ENCODE results near the gene EPS8. TPM values are rescaled to one million over a fixed set of nuclear protein-coding genes. Genes with fewer than 3 reads are reported as not detected.

The EPS8 gene
- total and polyA plus RNA-seq, 2 donors (not counting 1 experiment from before 2014, with no cell fraction given), result 0.76 to 0.96 TPM

- CTCF ChIA-PET, result no interaction called here
- Mint-ChIP-seq H3K4me1 (no peaks in the 10 kb centered on the region), H3K27me3 (peaks cover 29% of the 10 kb centered on the region), H3K4me3 (no peak overlapping the region), H3K9me3 (ENCODE audit: insufficient read depth) (no peaks in the 10 kb centered on the region), H3K27ac (no peak overlapping the region)
- Histone ChIP-seq H3K4me2 (replicated peaks; ENCODE audit: low read depth, low read length, poor library complexity, severe bottlenecking) (no peak overlapping the region), H3K27ac (ENCODE audit: low read length in 2 of 2) (no peak overlapping the region), H3K9me3 (ENCODE audit: control extremely low read depth in 1 of 3, control insufficient read depth in 2 of 3, insufficient read depth in 1 of 3, low read length in 2 of 3) (no peaks in the 10 kb centered on the region), H3K9ac (ENCODE audit: low read length) (no peak overlapping the region), H4K20me1 (ENCODE audit: control insufficient read depth, insufficient read depth, low read length, poor library complexity, severe bottlenecking) (no peaks in the 10 kb centered on the region), H3K27me3 (replicated peaks in 1 of 4; ENCODE audit: control extremely low read depth in 1 of 4, control insufficient read depth in 3 of 4, insufficient read depth in 4 of 4, low read length in 3 of 4) (no peaks in the 10 kb centered on the region), H3K4me1 (ENCODE audit: control insufficient read depth in 2 of 2, insufficient read depth in 2 of 2, low read length in 2 of 2) (no peaks in the 10 kb centered on the region), H3K79me2 (ENCODE audit: control insufficient read depth, insufficient read depth, low read length) (no peaks in the 10 kb centered on the region), H2AFZ (ENCODE audit: insufficient read depth, low read depth, low read length, poor library complexity, severe bottlenecking) (no peak overlapping the region), H3K36me3 (replicated peaks in 1 of 2; ENCODE audit: control extremely low read depth in 1 of 2, control insufficient read depth in 1 of 2, extremely low read depth in 1 of 2, insufficient read depth in 2 of 2, low read length in 1 of 2) (no peaks in the 10 kb centered on the region), H3K4me3 (ENCODE audit: control extremely low read depth in 1 of 5, extremely low read depth in 1 of 5, insufficient read depth in 1 of 5, low read depth in 2 of 5, low read length in 4 of 5) (no peak overlapping the region)
- DNase-seq (no peak), ATAC-seq (ENCODE audit: low read depth) (no peak)
- TF ChIP-seq EZH2 (IDR thresholded peaks at IDR 0.05; ENCODE audit: borderline replicate concordance, insufficient read depth, low read depth, low read length, poor library complexity, severe bottlenecking) (no peak), CTCF (IDR thresholded peaks at IDR 0.05) (no peak)
- POLR2A ChIA-PET, result no interaction called here
- WGBS (ENCODE audit: insufficient coverage), result 93% methylated on average over 2 of the region's 3 CpGs
- intact Hi-C loops (cut with micrococcal nuclease), result loop anchor here (5.0 kb wide), 1 partner anchor 40 kb away; no protein-coding TSS in a partner anchor
Observed at GRCh38 chr12:15777355-15778012, 11.7 kb downstream of the EPS8 start.

- Histone ChIP-seq H4K20me1 (ENCODE audit: control insufficient read depth, insufficient read depth, low read length, poor library complexity, severe bottlenecking) (no peaks in the 10 kb centered on the region), H3K9ac (ENCODE audit: low read length) (no peak overlapping the region), H3K9me3 (ENCODE audit: control extremely low read depth in 1 of 3, control insufficient read depth in 2 of 3, insufficient read depth in 1 of 3, low read length in 2 of 3) (no peaks in the 10 kb centered on the region), H3K36me3 (replicated peaks in 1 of 2; ENCODE audit: control extremely low read depth in 1 of 2, control insufficient read depth in 1 of 2, extremely low read depth in 1 of 2, insufficient read depth in 2 of 2, low read length in 1 of 2) (no peaks in the 10 kb centered on the region), H3K4me3 (ENCODE audit: control extremely low read depth in 1 of 5, extremely low read depth in 1 of 5, insufficient read depth in 1 of 5, low read depth in 2 of 5, low read length in 4 of 5) (no peak overlapping the region), H3K79me2 (ENCODE audit: control insufficient read depth, insufficient read depth, low read length) (no peaks in the 10 kb centered on the region), H2AFZ (ENCODE audit: insufficient read depth, low read depth, low read length, poor library complexity, severe bottlenecking) (no peak overlapping the region), H3K4me2 (replicated peaks; ENCODE audit: low read depth, low read length, poor library complexity, severe bottlenecking) (no peak overlapping the region), H3K27me3 (replicated peaks in 1 of 4; ENCODE audit: control extremely low read depth in 1 of 4, control insufficient read depth in 3 of 4, insufficient read depth in 4 of 4, low read length in 3 of 4) (no peaks in the 10 kb centered on the region), H3K27ac (ENCODE audit: low read length in 2 of 2) (no peak overlapping the region), H3K4me1 (ENCODE audit: control insufficient read depth in 2 of 2, insufficient read depth in 2 of 2, low read length in 2 of 2) (no peaks in the 10 kb centered on the region)
- WGBS (ENCODE audit: insufficient coverage), result no CpG with 5 or more reads among the region's 5 CpGs
- Mint-ChIP-seq H3K27ac (no peak overlapping the region), H3K27me3 (peaks cover 27% of the 10 kb centered on the region), H3K4me3 (no peak overlapping the region), H3K9me3 (ENCODE audit: insufficient read depth) (no peaks in the 10 kb centered on the region), H3K4me1 (no peaks in the 10 kb centered on the region)
- ATAC-seq (ENCODE audit: low read depth) (no peak), DNase-seq (no peak)
- CTCF ChIA-PET, result interaction anchor here (0.7 to 1.1 kb wide), 2 partner anchors 10 to 12 kb away, joined by 3 to 4 read pairs; partner anchors contain the start of gene EPS8
- POLR2A ChIA-PET, result no interaction called here
- intact Hi-C loops (cut with micrococcal nuclease), result loop anchor here (5.0 kb wide), 1 partner anchor 41 kb away; no protein-coding TSS in a partner anchor
- TF ChIP-seq EZH2 (IDR thresholded peaks at IDR 0.05; ENCODE audit: borderline replicate concordance, insufficient read depth, low read depth, low read length, poor library complexity, severe bottlenecking) (no peak), CTCF (IDR thresholded peaks at IDR 0.05) (no peak)
Observed at GRCh38 chr12:15776532-15776931, 12.7 kb downstream of the EPS8 start.
